Ovary (tissue), 3 donors: ENCODE measurements around the gene HEATR9.

Experiments
- CTCF ChIP-seq, 3 donors: fragments of 450-650 bp in 2 of 3; fragments of 200-600 bp in 1 of 3; IDR thresholded peaks; one replicate each; pipeline versions ENCODE4 v1.5.1 to v1.8.0; 2016 to 2022; ENCODE audit warnings: antibody characterized with exemption in 3 of 3, mild to moderate bottlenecking in 1 of 3
- POLR2A ChIP-seq: fragments of 450-650 bp; IDR thresholded peaks from one replicate; pipeline ENCODE4 v1.6.1; 2017; ENCODE audit warnings: antibody characterized with exemption, mild to moderate bottlenecking, moderate library complexity
- donor health status: DM: no; HTN: no; CAD: no.

GRCh38 chr17:35875800-35876139, 7.1 kb upstream of the HEATR9 start:
- no peak for TF ChIP-seq POLR2A
- no peak for TF ChIP-seq CTCF (IDR thresholded peaks at IDR 0.05)
